ENCODE data around the gene CARMIL3.

The CARMIL3 gene

DNA sequence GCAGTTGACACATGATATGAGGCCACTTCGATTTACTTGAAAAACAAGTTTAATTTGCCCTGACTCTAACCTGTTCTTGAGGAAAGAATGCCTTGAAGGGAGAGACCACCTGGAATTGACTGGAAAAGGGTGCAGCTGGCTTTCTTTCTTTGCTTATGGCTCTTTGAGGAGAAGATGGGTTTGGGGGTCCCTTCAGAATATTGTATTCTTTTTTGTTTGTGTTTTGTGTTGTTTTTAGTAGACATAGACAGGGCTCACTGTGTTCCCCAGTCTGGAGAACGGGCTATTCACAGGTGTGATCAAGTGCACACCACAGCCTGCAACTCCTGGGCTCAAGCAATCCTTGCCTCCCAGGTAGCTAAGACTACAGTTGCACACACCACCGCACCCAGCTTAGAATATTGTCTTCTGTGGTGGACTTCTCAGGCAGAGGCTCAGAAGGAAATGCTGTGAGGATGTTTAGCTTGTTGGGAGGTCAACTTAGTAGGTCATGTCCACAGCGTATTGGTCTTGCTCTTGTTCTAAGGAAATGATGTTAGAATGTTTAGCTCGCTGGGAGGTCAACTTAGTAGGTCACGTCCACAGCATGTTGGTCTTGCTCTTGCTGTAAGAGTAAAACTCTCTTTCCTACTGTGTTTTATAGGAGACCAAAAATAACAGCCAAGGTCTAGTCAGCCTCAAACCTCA is 64.5 kb downstream of the CARMIL3 start:
- no peak for DNase-seq

DNA sequence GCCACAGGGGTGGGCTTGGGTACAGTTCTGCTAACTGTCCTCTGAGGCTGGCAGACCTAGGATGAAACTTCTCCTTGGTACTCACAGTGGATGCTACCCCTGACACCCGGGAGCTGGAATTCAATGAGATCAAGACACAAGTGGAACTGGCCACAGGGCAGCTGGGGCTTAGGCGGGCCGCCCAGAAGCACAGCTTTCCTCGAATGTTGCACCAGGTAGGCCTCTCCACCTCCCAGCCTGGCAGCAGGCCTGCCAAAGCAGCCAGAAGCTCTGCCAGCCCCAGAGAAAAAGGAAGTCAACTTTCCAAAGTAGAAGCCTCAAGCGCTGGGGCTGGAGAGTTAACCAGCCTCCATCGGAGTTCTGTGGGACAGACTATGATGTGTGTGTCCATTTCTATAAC is 65.4 kb downstream of the CARMIL3 start:
- no peak for DNase-seq
